Ovary (tissue), 9 donors: ENCODE results near the gene YWHAB. TPM values are rescaled to one million over a fixed set of nuclear protein-coding genes. Genes with fewer than 3 reads are reported as not detected.

Experiments used
- DNase-seq, 5 donors: peaks; one replicate each; pipeline ENCODE4 v3.0.0-alpha.2; 2019 to 2020
- H3K27ac ChIP-seq, 2 donors: fragments of 200-600 bp; one replicate each; pipeline versions ENCODE4 v1.5.1 to v1.8.0; 2019 to 2022
- H3K27me3 ChIP-seq: fragments of 200-600 bp; one replicate; pipeline ENCODE4 v1.8.0; 2022
- H3K36me3 ChIP-seq: fragments of 200-600 bp; sonication (generic); one replicate; pipeline ENCODE4 v1.5.1; 2019
- H3K4me1 ChIP-seq: one replicate; pipeline ENCODE4 v1.8.1; 2013; ENCODE audit warnings: mild to moderate bottlenecking, moderate library complexity; ENCODE audit not compliant: insufficient read depth
- H3K4me3 ChIP-seq: fragments of 200-600 bp; sonication (generic); one replicate; pipeline ENCODE4 v1.5.1; 2017
- H3K9me3 ChIP-seq, 2 donors: fragments of 200-600 bp in 1 of 2; sonication (generic) in 1 of 2; one replicate each; pipeline versions ENCODE4 v1.5.1 to v1.8.1; 2013 to 2019; ENCODE audit warnings: mild to moderate bottlenecking in 1 of 2, moderate library complexity in 1 of 2
- EP300 ChIP-seq: sonication (generic); formaldehyde crosslinking; IDR thresholded peaks from one replicate; pipeline ENCODE4 v1.6.1; 2017; ENCODE audit warnings: antibody characterized with exemption
- POLR2A ChIP-seq: fragments of 450-650 bp; IDR thresholded peaks from one replicate; pipeline ENCODE4 v1.6.1; 2017; ENCODE audit warnings: antibody characterized with exemption, mild to moderate bottlenecking, moderate library complexity
- WGBS, 3 donors: extraction: QIAGEN DNeasy Blood & Tissue Kit in 1 of 3; methylation state at CpG; one replicate each; pipeline versions ENCODE4 v1.1.5 to v1.1.7; 2013 to 2017; 5-methylcytosine and 5-hydroxymethylcytosine counted together
- intact Hi-C, 4 donors: fragments of 100-400 bp; cut with DNase I; formaldehyde crosslinking; loops; one replicate each; pipeline versions ENCODE4 v1.11.0 to v1.15.1; 2022 to 2023
- polyA plus RNA-seq, 2 donors: library from polyadenylated mRNA; stranded (reverse); fragments of 200-250 nt in 1 of 2; fragments of 350-450 nt in 1 of 2; fragmentation: Illumina TruSeq in 1 of 2; extraction: RNeasy Lipid Tissue Mini Kit (QIAGEN cat#74804) in 1 of 2; gene quantifications; one replicate each; pipeline ENCODE4 v1.2.3, GENCODE V29; 2013 to 2014
- total RNA-seq, 7 donors: library from RNA; depleted of rRNA in 2 of 7; stranded (reverse); fragments of >200 nt in 2 of 7; fragmentation: NEBNext Ultra II Directional in 3 of 7; extraction: Animal tissue kit (Norgen Biotek cat#: 25700) in 3 of 7; gene quantifications; one replicate each; pipeline versions ENCODE4 v1.1.0 to v1.2.4, GENCODE V29; 2016 to 2023
- TF ChIP-seq, protein P1 (sequence below), 3 donors: fragments of 450-650 bp in 2 of 3; fragments of 200-600 bp in 1 of 3; IDR thresholded peaks; one replicate each; pipeline versions ENCODE4 v1.5.1 to v1.8.0; 2016 to 2022; ENCODE audit warnings: antibody characterized with exemption in 3 of 3, mild to moderate bottlenecking in 1 of 3
- donor health status: DM: no; HTN: no; CAD: no; lungs with moderate emphysema.
- donor health status: DM: no; HTN: no; CAD: no.
- donor health status: Bipolar disorder and iron deficiency.
- donor health status: DM: yes; HTN: yes; CAD: no.
- donor health status: DM: no; HTN: no; CAD: no.
- donor health status: DM: yes; HTN: yes; CAD: no.

YWHAB gene
- total and polyA plus RNA-seq, 9 donors, result 55.1 to 252 (median 117) TPM

DNA sequence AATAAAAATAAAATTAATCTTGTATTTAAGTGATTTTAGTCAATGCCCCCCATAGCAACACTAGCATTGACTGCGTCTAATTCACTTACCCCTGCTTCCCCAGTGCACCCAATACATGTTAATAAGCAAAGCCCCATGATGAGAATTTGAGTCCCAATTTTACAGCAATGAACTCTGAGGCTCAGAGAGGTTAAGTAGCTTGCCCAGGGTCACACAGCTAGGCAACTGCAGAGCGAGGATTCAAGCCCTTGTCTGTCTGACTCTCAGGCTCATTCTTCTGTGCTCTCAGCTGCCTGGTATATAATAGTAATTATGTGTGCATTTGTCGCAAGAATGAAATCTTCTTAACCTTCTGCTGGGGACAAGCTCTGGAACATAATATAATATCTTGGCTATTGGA, 32.8 kb downstream of the YWHAB start:
- Histone ChIP-seq H3K27ac (no peak overlapping the region), H3K9me3 (no peaks in the 10 kb centered on the region), H3K27me3 (no peaks in the 10 kb centered on the region), H3K36me3 (no peaks in the 10 kb centered on the region), H3K4me1 (no peaks in the 10 kb centered on the region), H3K4me3 (no peak overlapping the region)
- 95 to 97% (median 96%) methylated on average over 3 of the region's 3 CpGs for WGBS, 3 donors
- no peak for DNase-seq
- TF ChIP-seq POLR2A (no peak), EP300 (no peak)
- TF ChIP-seq, protein P1, sequence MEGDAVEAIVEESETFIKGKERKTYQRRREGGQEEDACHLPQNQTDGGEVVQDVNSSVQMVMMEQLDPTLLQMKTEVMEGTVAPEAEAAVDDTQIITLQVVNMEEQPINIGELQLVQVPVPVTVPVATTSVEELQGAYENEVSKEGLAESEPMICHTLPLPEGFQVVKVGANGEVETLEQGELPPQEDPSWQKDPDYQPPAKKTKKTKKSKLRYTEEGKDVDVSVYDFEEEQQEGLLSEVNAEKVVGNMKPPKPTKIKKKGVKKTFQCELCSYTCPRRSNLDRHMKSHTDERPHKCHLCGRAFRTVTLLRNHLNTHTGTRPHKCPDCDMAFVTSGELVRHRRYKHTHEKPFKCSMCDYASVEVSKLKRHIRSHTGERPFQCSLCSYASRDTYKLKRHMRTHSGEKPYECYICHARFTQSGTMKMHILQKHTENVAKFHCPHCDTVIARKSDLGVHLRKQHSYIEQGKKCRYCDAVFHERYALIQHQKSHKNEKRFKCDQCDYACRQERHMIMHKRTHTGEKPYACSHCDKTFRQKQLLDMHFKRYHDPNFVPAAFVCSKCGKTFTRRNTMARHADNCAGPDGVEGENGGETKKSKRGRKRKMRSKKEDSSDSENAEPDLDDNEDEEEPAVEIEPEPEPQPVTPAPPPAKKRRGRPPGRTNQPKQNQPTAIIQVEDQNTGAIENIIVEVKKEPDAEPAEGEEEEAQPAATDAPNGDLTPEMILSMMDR (IDR thresholded peaks at IDR 0.05), result no peak
- intact Hi-C loops, result no loop called here

DNA sequence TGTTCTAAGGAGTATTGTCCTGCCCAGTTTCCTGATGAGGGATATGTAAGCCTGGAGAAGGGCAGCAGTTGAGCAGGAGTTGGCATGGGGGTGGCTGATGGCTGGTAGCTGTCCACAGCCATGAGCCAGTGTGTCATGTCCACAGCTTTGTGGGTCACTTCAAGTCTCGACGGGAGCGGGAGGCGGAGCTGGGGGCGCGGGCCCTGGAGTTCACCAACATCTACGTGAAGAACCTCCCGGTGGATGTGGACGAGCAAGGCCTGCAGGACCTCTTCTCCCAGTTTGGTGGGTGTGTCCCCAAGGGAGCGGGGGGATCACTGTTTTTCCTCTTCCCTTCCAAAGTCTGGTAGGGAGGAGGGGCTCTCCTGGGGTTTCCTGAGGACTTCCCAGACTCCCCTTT, 33.3 kb downstream of the YWHAB start:
- Histone ChIP-seq H3K9me3 (no peaks in the 10 kb centered on the region), H3K27ac (no peak overlapping the region), H3K27me3 (no peaks in the 10 kb centered on the region), H3K36me3 (no peaks in the 10 kb centered on the region), H3K4me3 (no peak overlapping the region), H3K4me1 (no peaks in the 10 kb centered on the region)
- 92 to 96% (median 93%) methylated on average over 10 of the region's 10 CpGs for WGBS, 3 donors
- intact Hi-C loops, result no loop called here
- TF ChIP-seq POLR2A (no peak), EP300 (no peak)
- TF ChIP-seq, protein P1 (IDR thresholded peaks at IDR 0.05), result no peak
- no peak for DNase-seq

DNA sequence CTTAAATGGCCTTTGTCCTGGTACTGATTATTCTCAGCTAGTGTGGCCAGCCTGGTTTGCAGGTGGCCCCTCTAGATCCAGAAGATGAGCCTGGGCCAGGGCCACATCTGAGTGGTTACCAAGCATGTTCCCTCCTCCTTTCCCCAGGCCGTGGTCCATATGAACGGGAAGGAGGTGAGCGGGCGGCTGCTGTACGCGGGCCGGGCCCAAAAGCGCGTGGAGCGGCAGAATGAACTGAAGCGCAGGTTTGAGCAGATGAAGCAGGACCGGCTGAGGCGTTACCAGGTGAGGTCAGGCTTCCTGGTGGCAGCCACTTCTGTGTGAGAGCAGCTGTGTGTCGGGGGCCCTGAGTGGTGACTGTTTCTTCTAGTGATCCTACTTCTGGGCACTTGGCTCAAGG, 35.9 kb downstream of the YWHAB start:
- Histone ChIP-seq H3K27ac (no peak overlapping the region), H3K36me3 (no peaks in the 10 kb centered on the region), H3K4me3 (no peak overlapping the region), H3K4me1 (no peaks in the 10 kb centered on the region), H3K9me3 (no peaks in the 10 kb centered on the region), H3K27me3 (no peaks in the 10 kb centered on the region)
- TF ChIP-seq EP300, result no peak
- TF ChIP-seq POLR2A, result no peak
- TF ChIP-seq, protein P1 (IDR thresholded peaks at IDR 0.05), result no peak
- no peak for DNase-seq
- intact Hi-C loops, result no loop called here
- 97% methylated on average over 14 of the region's 14 CpGs for WGBS, 3 donors

DNA sequence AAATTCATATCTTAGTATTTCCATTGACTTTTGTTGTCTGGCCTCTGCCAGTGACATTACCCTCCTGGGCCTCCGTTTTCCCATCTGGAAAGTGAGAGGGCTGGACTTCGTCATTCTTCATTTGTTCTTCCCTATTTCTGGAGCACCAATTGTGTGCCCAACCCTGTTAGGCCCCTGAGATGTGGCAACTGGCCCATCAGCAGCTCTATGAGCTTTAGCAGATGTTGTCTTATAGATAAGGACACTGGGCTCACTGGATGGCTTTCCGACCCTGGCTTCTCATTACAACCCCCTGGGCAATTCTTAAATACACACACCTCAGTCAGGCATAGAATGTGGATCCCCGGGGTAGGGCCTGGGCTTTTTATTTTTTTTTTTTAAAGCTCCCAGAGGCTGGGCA, 39.0 kb downstream of the YWHAB start:
- intact Hi-C loops, result no loop called here
- Histone ChIP-seq H3K4me1 (no peaks in the 10 kb centered on the region), H3K9me3 (no peaks in the 10 kb centered on the region), H3K27ac (no peak overlapping the region), H3K27me3 (no peaks in the 10 kb centered on the region), H3K4me3 (no peak overlapping the region), H3K36me3 (no peaks in the 10 kb centered on the region)
- TF ChIP-seq, protein P1 (IDR thresholded peaks at IDR 0.05), result no peak
- TF ChIP-seq POLR2A (no peak), EP300 (no peak)
- 76 to 87% (median 77%) methylated on average over 4 of the region's 4 CpGs for WGBS, 3 donors
- DNase-seq, result no peak

DNA sequence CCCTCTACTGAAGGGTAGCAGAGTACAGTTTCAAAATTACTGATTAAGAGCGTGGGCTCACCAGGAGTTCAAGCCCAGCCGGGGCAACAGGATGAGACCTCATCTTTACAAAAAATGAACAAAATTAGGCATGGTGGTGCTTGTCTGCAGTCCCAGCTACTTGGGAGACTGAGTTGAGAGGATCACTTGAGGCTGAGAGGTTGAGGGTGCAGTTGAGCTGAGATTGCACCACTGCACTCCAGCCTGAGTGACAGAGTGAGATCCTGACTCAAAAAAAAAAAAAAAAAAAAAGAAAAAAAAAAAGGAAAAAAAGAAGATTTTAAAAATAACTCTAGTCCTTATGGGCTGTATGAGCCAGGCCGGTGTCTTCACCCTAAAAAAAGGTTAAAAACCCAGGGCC, 43.1 kb downstream of the YWHAB start:
- intact Hi-C loops, result no loop called here
- TF ChIP-seq POLR2A, result no peak
- TF ChIP-seq, protein P1 (IDR thresholded peaks at IDR 0.05), result no peak
- TF ChIP-seq EP300, result no peak
- WGBS, 3 donors, result 77 to 81% (median 79%) methylated on average over 3 of the region's 3 CpGs

More for the DNA sequence above, 43.1 kb downstream of the YWHAB start:
- H3K27ac ChIP-seq, result no peak overlapping the region
- no peaks in the 10 kb centered on the region for H3K9me3 ChIP-seq
- DNase-seq, result no peak
- no peaks in the 10 kb centered on the region for H3K27me3 ChIP-seq
- no peaks in the 10 kb centered on the region for H3K4me1 ChIP-seq
- H3K4me3 ChIP-seq, result no peak overlapping the region
- H3K36me3 ChIP-seq, result no peaks in the 10 kb centered on the region
